Keratinocyte (primary cell): Measurements from ENCODE around the gene EPAS1. TPM values are rescaled to one million over a fixed set of nuclear protein-coding genes. Genes with fewer than 3 reads are reported as not detected.

Experiments
- DNase-seq: peaks from one replicate; pipeline ENCODE4 v3.0.0-alpha.2; 2011; ENCODE audit warnings: low read depth, missing footprints, low spot score
- FAIRE-seq: peaks from 2 replicates; lab custom pipeline; 2011; peaks lifted over from hg19 to GRCh38; lab: Jason Lieb, UNC
- H2AFZ ChIP-seq: 2 replicates; pipeline ENCODE4 v1.6.0; 2012; ENCODE audit warnings: low read length, control low read depth, inconsistent platforms; ENCODE audit not compliant: control insufficient read depth
- H3K27ac ChIP-seq: 2 replicates; pipeline ENCODE4 v1.5.1; 2011; ENCODE audit warnings: low read length; ENCODE audit not compliant: control insufficient read depth, insufficient read depth
- H3K27me3 ChIP-seq: 3 replicates; pipeline ENCODE4 v1.6.0; 2011; ENCODE audit warnings: low read length; ENCODE audit not compliant: control insufficient read depth, insufficient read depth; ENCODE audit errors: extremely low read depth
- H3K36me3 ChIP-seq, 2 experiments: 2 replicates in 1 of 2; 3 replicates in 1 of 2; pipeline ENCODE4 v1.5.1; 2011; ENCODE audit warnings: low read length in 2 of 2, mild to moderate bottlenecking in 1 of 2; ENCODE audit not compliant: control insufficient read depth in 2 of 2, insufficient read depth in 2 of 2; ENCODE audit errors: extremely low read depth in 1 of 2
- H3K4me1 ChIP-seq: 3 replicates; pipeline ENCODE4 v1.5.1; 2011; ENCODE audit warnings: low read length; ENCODE audit not compliant: control insufficient read depth, insufficient read depth; ENCODE audit errors: extremely low read depth
- H3K4me2 ChIP-seq: 3 replicates; pipeline ENCODE4 v1.6.0; 2011; ENCODE audit warnings: low read depth, low read length; ENCODE audit not compliant: control insufficient read depth, insufficient read depth; ENCODE audit errors: extremely low read depth
- H3K4me3 ChIP-seq, 3 experiments: fragments of 200-600 bp in 1 of 3; sonication (generic) in 1 of 3; 2 replicates in 2 of 3; 3 replicates in 1 of 3; pipeline ENCODE4 v1.5.1; 2011 to 2016; ENCODE audit warnings: low read length in 3 of 3, mild to moderate bottlenecking in 3 of 3, control low read depth in 2 of 3, inconsistent platforms in 1 of 3, low read depth in 1 of 3, mixed read lengths in 1 of 3, mixed run types in 1 of 3, moderate library complexity in 1 of 3; ENCODE audit not compliant: control insufficient read depth in 2 of 3, insufficient read depth in 2 of 3; ENCODE audit errors: extremely low read depth in 1 of 3
- H3K79me2 ChIP-seq: 2 replicates; pipeline ENCODE4 v1.6.0; 2012; ENCODE audit warnings: low read length; ENCODE audit not compliant: control insufficient read depth, insufficient read depth
- H3K9ac ChIP-seq: 3 replicates; pipeline ENCODE4 v1.6.0; 2011; ENCODE audit warnings: low read length; ENCODE audit not compliant: control insufficient read depth, insufficient read depth; ENCODE audit errors: extremely low read depth
- H3K9me1 ChIP-seq: 3 replicates; pipeline ENCODE4 v1.6.0; 2011; ENCODE audit warnings: low read length; ENCODE audit not compliant: control insufficient read depth, insufficient read depth; ENCODE audit errors: extremely low read depth
- H3K9me3 ChIP-seq: 2 replicates; pipeline ENCODE4 v1.5.1; 2012; ENCODE audit warnings: low read depth, low read length; ENCODE audit not compliant: control insufficient read depth
- H4K20me1 ChIP-seq: 3 replicates; pipeline ENCODE4 v1.6.0; 2011; ENCODE audit warnings: low read length; ENCODE audit not compliant: control insufficient read depth, insufficient read depth; ENCODE audit errors: extremely low read depth
- CTCF ChIP-seq, 3 experiments: IDR thresholded peaks in 1 of 3; conservative IDR thresholded peaks in 1 of 3; optimal IDR thresholded peaks in 1 of 3; 2 replicates in 2 of 3; 3 replicates in 1 of 3; pipeline versions ENCODE3 to v1.5.1; 2011; ENCODE audit warnings: low read length in 3 of 3, mild to moderate bottlenecking in 3 of 3, moderate library complexity in 2 of 3, control low read depth in 1 of 3, inconsistent platforms in 1 of 3; ENCODE audit not compliant: insufficient read depth in 2 of 3; ENCODE audit errors: extremely low read depth in 1 of 3
- EZH2 ChIP-seq: IDR thresholded peaks from one replicate; pipeline ENCODE4 v1.6.1; 2012; ENCODE audit warnings: inconsistent platforms, mild to moderate bottlenecking, low read length, moderate library complexity
- dilution Hi-C: fragments of 300-500 bp; cut with MboI; formaldehyde crosslinking; loops from one replicate; pipeline ENCODE4 v1.7.0; 2020; ENCODE audit warnings: low sequenced_read_pairs; ENCODE audit not compliant: extremely low pct_ligation_motif_present
- polyA plus RNA-seq, 5 experiments: library from polyadenylated mRNA; depleted of rRNA in 3 of 5; stranded (reverse) in 3 of 5; stranded (forward) in 1 of 5; unstranded in 1 of 5; fragments of >200 nt; gene quantifications; 1 replicate in 1 of 5; 2 replicates in 3 of 5; 3 replicates in 1 of 5; pipeline versions ENCODE4 v1.2.1 to v1.2.3, GENCODE V29; 2011 to 2012; ENCODE audit warnings: missing spikeins in 2 of 5, low read depth in 1 of 5, low replicate concordance in 1 of 5

Gene EPAS1
- polyA plus RNA-seq, 1 donor (not counting 4 experiments of a cell fraction or from before 2014, with no cell fraction given) = 96.7 TPM

- Histone ChIP-seq H3K4me1 (no peaks in the 10 kb centered on the region), H3K9me1 (no peaks in the 10 kb centered on the region), H3K4me2 (no peak overlapping the region), H4K20me1 (no peaks in the 10 kb centered on the region), H3K36me3 (no peaks in the 10 kb centered on the region), H3K4me3 (no peak overlapping the region), H3K79me2 (no peaks in the 10 kb centered on the region), H3K27ac (no peak overlapping the region), H3K9me3 (no peaks in the 10 kb centered on the region), H3K9ac (no peak overlapping the region), H3K27me3 (no peaks in the 10 kb centered on the region), H2AFZ (no peak overlapping the region)
- TF ChIP-seq EZH2 (no peak), CTCF (optimal IDR thresholded peaks at IDR 0.05 in 1 of 3, IDR thresholded peaks at IDR 0.05 in 1 of 3, conservative IDR thresholded peaks at IDR 0.05 in 1 of 3; ENCODE audit: extremely low read depth in 1 of 3, insufficient read depth in 2 of 3, low read length in 3 of 3) (no peak)
- dilution Hi-C loops = no loop called here
- DNase-seq = no peak
- FAIRE-seq = no peak
These were observed 33.9 kb upstream of the EPAS1 start for GRCh38 chr2:46263347-46263746.

GRCh38 chr2:46264447-46264846 is 32.8 kb upstream of the EPAS1 start:
- Histone ChIP-seq H3K4me3 (no peak overlapping the region), H3K9me3 (no peaks in the 10 kb centered on the region), H3K27ac (no peak overlapping the region), H3K4me1 (no peaks in the 10 kb centered on the region), H3K27me3 (no peaks in the 10 kb centered on the region), H3K9me1 (no peaks in the 10 kb centered on the region), H3K9ac (no peak overlapping the region), H3K79me2 (no peaks in the 10 kb centered on the region), H4K20me1 (no peaks in the 10 kb centered on the region), H3K36me3 (no peaks in the 10 kb centered on the region), H2AFZ (no peak overlapping the region), H3K4me2 (no peak overlapping the region)
- dilution Hi-C loops = no loop called here
- TF ChIP-seq EZH2 = no peak
- no peak for TF ChIP-seq CTCF (optimal IDR thresholded peaks at IDR 0.05 in 1 of 3, IDR thresholded peaks at IDR 0.05 in 1 of 3, conservative IDR thresholded peaks at IDR 0.05 in 1 of 3; ENCODE audit: extremely low read depth in 1 of 3, insufficient read depth in 2 of 3, low read length in 3 of 3)
- FAIRE-seq = no peak
- no peak for DNase-seq
